HEK293 (cell line): ENCODE measurements around the gene ZFAND2B.

Experiments
- CTCF ChIA-PET: fragments of 350-600 bp; formaldehyde crosslinking; extraction: SDS; loops from one replicate; lab custom pipeline; 2021; ENCODE audit warnings: antibody characterized with exemption; lab: Yijun Ruan, JAX
- POLR2A ChIA-PET: fragments of 300-600 bp; formaldehyde crosslinking; extraction: SDS; loops from one replicate; lab custom pipeline; 2020; ENCODE audit warnings: antibody characterized with exemption, inconsistent platforms; lab: Yijun Ruan, JAX
- H3K27ac ChIP-seq: fragments of 200-500 bp; sonication (Bioruptor generic); 2 replicates; pipeline ENCODE4 v1.5.1; 2014; ENCODE audit warnings: low read depth, low read length, control low read depth, inconsistent platforms; ENCODE audit errors: extremely low read depth
- H3K36me3 ChIP-seq, 2 experiments: fragments of 200-500 bp in 1 of 2; sonication (Bioruptor generic) in 1 of 2; 1 replicate in 1 of 2; 2 replicates in 1 of 2; pipeline ENCODE4 v1.5.1; 2014 to 2017; ENCODE audit warnings: inconsistent platforms in 2 of 2, low read length in 2 of 2; ENCODE audit not compliant: control insufficient read depth in 2 of 2, insufficient read depth in 1 of 2
- H3K4me1 ChIP-seq: fragments of 200-500 bp; sonication (Bioruptor generic); 2 replicates; pipeline ENCODE4 v1.5.1; 2014; ENCODE audit warnings: mild to moderate bottlenecking, low read length, inconsistent platforms; ENCODE audit not compliant: control insufficient read depth, insufficient read depth
- H3K4me3 ChIP-seq: 2 replicates; pipeline ENCODE4 v1.5.1; 2011; ENCODE audit warnings: low read depth, mild to moderate bottlenecking, control low read depth, low read length, moderate library complexity
- H3K9me3 ChIP-seq: fragments of 200-500 bp; sonication (Bioruptor generic); 2 replicates; pipeline ENCODE4 v1.5.1; 2014; ENCODE audit warnings: low read depth, low read length, inconsistent platforms; ENCODE audit not compliant: control insufficient read depth, insufficient read depth
- KLF9 ChIP-seq: fragments of 450-650 bp; formaldehyde crosslinking; IDR thresholded peaks from 2 replicates; pipeline ENCODE4 v1.5.1; 2016; ENCODE audit warnings: missing biosample characterization, missing genetic modification characterization, low read depth
- TRIM28 ChIP-seq: IDR thresholded peaks from 2 replicates; pipeline ENCODE4 v1.6.1; 2011; ENCODE audit warnings: low read length, control low read depth, borderline replicate concordance
- TSHZ1 ChIP-seq: fragments of 450-650 bp; formaldehyde crosslinking; IDR thresholded peaks from 2 replicates; pipeline ENCODE4 v1.5.1; 2016; ENCODE audit warnings: missing biosample characterization, missing genetic modification characterization, borderline replicate concordance
- ZBTB17 ChIP-seq: fragments of 450-650 bp; formaldehyde crosslinking; IDR thresholded peaks from 2 replicates; pipeline ENCODE4 v1.5.1; 2016; ENCODE audit warnings: missing biosample characterization, missing genetic modification characterization
- TF ChIP-seq, protein P1 (sequence below): fragments of 450-650 bp; IDR thresholded peaks from 2 replicates; pipeline ENCODE4 v1.5.1; 2018; ENCODE audit warnings: missing biosample characterization, missing genetic modification characterization
- TF ChIP-seq, protein P2 (sequence below): fragments of 450-650 bp; formaldehyde crosslinking; IDR thresholded peaks from 2 replicates; pipeline ENCODE4 v1.5.1; 2016; ENCODE audit warnings: missing biosample characterization, missing genetic modification characterization

ZFAND2B gene

DNA sequence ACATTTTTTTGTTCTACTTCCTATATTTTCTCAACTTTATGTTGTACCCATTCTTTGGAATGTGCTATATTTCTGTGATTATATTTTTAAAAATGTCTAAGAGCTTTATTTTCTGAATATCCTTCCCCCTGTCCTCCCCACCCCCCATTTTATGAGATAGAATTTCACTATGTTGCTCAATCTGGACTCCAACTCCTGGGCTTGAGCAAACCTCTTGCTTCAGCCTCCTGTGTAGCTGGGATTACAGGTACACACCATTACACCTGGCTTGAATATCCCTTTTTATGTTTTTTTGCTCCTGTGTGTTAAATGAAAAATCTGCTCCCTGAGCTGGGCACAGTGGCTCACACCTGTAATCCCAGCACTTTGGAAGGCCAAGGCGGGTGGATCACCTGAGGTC is 9.2 kb upstream of the ZFAND2B start:
- CTCF ChIA-PET = interaction anchor here (0.9 kb wide), 1 partner anchor 26 kb away, joined by 5 read pairs; no protein-coding TSS in a partner anchor
- TF ChIP-seq TRIM28 = no peak
- TF ChIP-seq, all 188 proteins: peak for 0
- POLR2A ChIA-PET = interaction anchor here (2.4 kb wide), 1 partner anchor 9 kb away, joined by 9 read pairs; the partner anchor contains the start of gene ZFAND2B
- no peak overlapping the region for H3K27ac ChIP-seq
- no peaks in the 10 kb centered on the region for H3K9me3 ChIP-seq
- H3K36me3 ChIP-seq = no peaks in the 10 kb centered on the region
- no peaks in the 10 kb centered on the region; the same call in 1 of the 2 replicates for H3K4me1 ChIP-seq
- H3K4me3 ChIP-seq = no peak overlapping the region

- Histone ChIP-seq H3K4me3 (no peak overlapping the region), H3K36me3 (no peaks in the 10 kb centered on the region), H3K27ac (no peak overlapping the region), H3K9me3 (no peaks in the 10 kb centered on the region), H3K4me1 (no peaks in the 10 kb centered on the region; the same call in 1 of the 2 replicates)
- POLR2A ChIA-PET = no interaction called here
- no peak for TF ChIP-seq KLF9 (tag by site-specific recombination)
- no peak for TF ChIP-seq TSHZ1 (tag by site-specific recombination)
- CTCF ChIA-PET = interaction anchor here (0.6 kb wide), 1 partner anchor 669 kb away, joined by 3 read pairs; no protein-coding TSS in a partner anchor
Measured at GRCh38 chr2:219198974-219199373, 7.6 kb upstream of the ZFAND2B start.

GRCh38 chr2:219199470-219200211 is 6.9 kb upstream of the ZFAND2B start:
- TF ChIP-seq, protein P1, sequence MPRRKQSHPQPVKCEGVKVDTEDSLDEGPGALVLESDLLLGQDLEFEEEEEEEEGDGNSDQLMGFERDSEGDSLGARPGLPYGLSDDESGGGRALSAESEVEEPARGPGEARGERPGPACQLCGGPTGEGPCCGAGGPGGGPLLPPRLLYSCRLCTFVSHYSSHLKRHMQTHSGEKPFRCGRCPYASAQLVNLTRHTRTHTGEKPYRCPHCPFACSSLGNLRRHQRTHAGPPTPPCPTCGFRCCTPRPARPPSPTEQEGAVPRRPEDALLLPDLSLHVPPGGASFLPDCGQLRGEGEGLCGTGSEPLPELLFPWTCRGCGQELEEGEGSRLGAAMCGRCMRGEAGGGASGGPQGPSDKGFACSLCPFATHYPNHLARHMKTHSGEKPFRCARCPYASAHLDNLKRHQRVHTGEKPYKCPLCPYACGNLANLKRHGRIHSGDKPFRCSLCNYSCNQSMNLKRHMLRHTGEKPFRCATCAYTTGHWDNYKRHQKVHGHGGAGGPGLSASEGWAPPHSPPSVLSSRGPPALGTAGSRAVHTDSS = no peak
- TF ChIP-seq TSHZ1 (tag by site-specific recombination) (no peak), ZBTB17 (tag by site-specific recombination) (peak; percentile 24; the same call in 1 of the 2 replicates)
- TF ChIP-seq, protein P2, sequence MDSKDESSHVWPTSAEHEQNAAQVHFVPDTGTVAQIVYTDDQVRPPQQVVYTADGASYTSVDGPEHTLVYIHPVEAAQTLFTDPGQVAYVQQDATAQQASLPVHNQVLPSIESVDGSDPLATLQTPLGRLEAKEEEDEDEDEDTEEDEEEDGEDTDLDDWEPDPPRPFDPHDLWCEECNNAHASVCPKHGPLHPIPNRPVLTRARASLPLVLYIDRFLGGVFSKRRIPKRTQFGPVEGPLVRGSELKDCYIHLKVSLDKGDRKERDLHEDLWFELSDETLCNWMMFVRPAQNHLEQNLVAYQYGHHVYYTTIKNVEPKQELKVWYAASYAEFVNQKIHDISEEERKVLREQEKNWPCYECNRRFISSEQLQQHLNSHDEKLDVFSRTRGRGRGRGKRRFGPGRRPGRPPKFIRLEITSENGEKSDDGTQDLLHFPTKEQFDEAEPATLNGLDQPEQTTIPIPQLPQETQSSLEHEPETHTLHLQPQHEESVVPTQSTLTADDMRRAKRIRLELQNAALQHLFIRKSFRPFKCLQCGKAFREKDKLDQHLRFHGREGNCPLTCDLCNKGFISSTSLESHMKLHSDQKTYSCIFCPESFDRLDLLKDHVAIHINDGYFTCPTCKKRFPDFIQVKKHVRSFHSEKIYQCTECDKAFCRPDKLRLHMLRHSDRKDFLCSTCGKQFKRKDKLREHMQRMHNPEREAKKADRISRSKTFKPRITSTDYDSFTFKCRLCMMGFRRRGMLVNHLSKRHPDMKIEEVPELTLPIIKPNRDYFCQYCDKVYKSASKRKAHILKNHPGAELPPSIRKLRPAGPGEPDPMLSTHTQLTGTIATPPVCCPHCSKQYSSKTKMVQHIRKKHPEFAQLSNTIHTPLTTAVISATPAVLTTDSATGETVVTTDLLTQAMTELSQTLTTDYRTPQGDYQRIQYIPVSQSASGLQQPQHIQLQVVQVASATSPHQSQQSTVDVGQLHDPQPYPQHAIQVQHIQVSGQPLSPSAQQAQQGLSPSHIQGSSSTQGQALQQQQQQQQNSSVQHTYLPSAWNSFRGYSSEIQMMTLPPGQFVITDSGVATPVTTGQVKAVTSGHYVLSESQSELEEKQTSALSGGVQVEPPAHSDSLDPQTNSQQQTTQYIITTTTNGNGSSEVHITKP = no peak
- no peaks in the 10 kb centered on the region for H3K9me3 ChIP-seq
- CTCF ChIA-PET = interaction anchor here (0.6 to 0.7 kb wide), 2 partner anchors 95 to 669 kb away, joined by 3 read pairs; no protein-coding TSS in a partner anchor
- H3K36me3 ChIP-seq = no peaks in the 10 kb centered on the region
- POLR2A ChIA-PET = interaction anchor here (1.3 kb wide), 1 partner anchor 23 kb away, joined by 4 read pairs; the partner anchor contains the start of gene CNPPD1
- no peaks in the 10 kb centered on the region; the same call in 1 of the 2 replicates for H3K4me1 ChIP-seq
- H3K4me3 ChIP-seq = no peak overlapping the region
- H3K27ac ChIP-seq = no peak overlapping the region
